ENCODE results near the gene SP7. TPM values are rescaled to one million over a fixed set of nuclear protein-coding genes. Genes with fewer than 3 reads are reported as not detected.
A peak's percentile ranks its signal among the peaks of the same experiment; 100 is the strongest.

Gene SP7
- polyA plus RNA-seq, 2 of the 4 experiments (the other 2 are of a cell fraction): 0.05 to 0.06 TPM

- WGBS (ENCODE audit: missing lambda C conversion rate): 45% methylated on average over 11 of the region's 11 CpGs
- TF ChIP-seq ZC3H11A (IDR thresholded peaks at IDR 0.05): no peak
- no peak for TF ChIP-seq PHF8 (IDR thresholded peaks at IDR 0.05; ENCODE audit: borderline replicate concordance, low read depth)
- no peak for TF ChIP-seq REST (IDR thresholded peaks at IDR 0.05)
- no peak for TF ChIP-seq FOSB (CRISPR knock-in tag; IDR thresholded peaks at IDR 0.05)
- TF ChIP-seq JUNB (IDR thresholded peaks at IDR 0.05): no peak
- TF ChIP-seq HOXB5 (CRISPR knock-in tag; IDR thresholded peaks at IDR 0.05): no peak
- TF ChIP-seq ZFP36 (IDR thresholded peaks at IDR 0.05; ENCODE audit: borderline replicate concordance, partially characterized antibody): no peak
- TF ChIP-seq CTCF (IDR thresholded peaks at IDR 0.05): peak; percentile 78
- TF ChIP-seq POLR2AphosphoS2 (conservative IDR thresholded peaks at IDR 0.05; ENCODE audit: low read length): no peak
- TF ChIP-seq EP300 (IDR thresholded peaks at IDR 0.05): no peak
- TF ChIP-seq RAD21 (conservative IDR thresholded peaks at IDR 0.05 in 1 of 2, IDR thresholded peaks at IDR 0.05 in 1 of 2): peak; percentile 79 to 84
- no peak for TF ChIP-seq BHLHE40 (IDR thresholded peaks at IDR 0.05; ENCODE audit: low read depth, low read length)
- no peak for TF ChIP-seq NR3C1 (IDR thresholded peaks at IDR 0.05)
- no peak for TF ChIP-seq MAX (IDR thresholded peaks at IDR 0.05)
- TF ChIP-seq SMC3 (IDR thresholded peaks at IDR 0.05): peak; percentile 91
- no peak for TF ChIP-seq EHMT2 (IDR thresholded peaks at IDR 0.05; ENCODE audit: low read depth)
- no peak for TF ChIP-seq POLR2A (IDR thresholded peaks at IDR 0.05; ENCODE audit: low read length)
- Histone ChIP-seq H3K4me3 (no peak overlapping the region), H3K9me3 (no peaks in the 10 kb centered on the region), H3K27ac (no peak overlapping the region), H3K4me2 (no peak overlapping the region), H3K4me1 (no peaks in the 10 kb centered on the region)
- DNase-seq (ENCODE audit: low read depth in 1 of 2, low spot score in 1 of 2): peak; percentile 79 to 82
- ChIA-PET POLR2A (no interaction called here), CTCF (interaction anchor here (0.6 to 28.2 kb wide), 30 partner anchors 9 to 303 kb away, joined by 3 to 1046 read pairs (median 7); partner anchors contain the start of genes ESPL1, ITGB7, MYG1 and SOAT2)
- peak; percentile 84 to 91 for ATAC-seq
- no peak for FAIRE-seq
These were observed 48.4 kb downstream of the SP7 start for GRCh38 chr12:53287741-53288216.

GRCh38 chr12:53286448-53286847 lies 49.7 kb downstream of the SP7 start:
- FAIRE-seq (no peak), ATAC-seq (no peak), DNase-seq (ENCODE audit: low read depth in 1 of 2, low spot score in 1 of 2) (no peak)
- Histone ChIP-seq H3K4me2 (no peak overlapping the region), H3K4me3 (no peak overlapping the region), H3K4me1 (no peaks in the 10 kb centered on the region), H3K27ac (no peak overlapping the region), H3K9me3 (no peaks in the 10 kb centered on the region)
- 85% methylated on average over 9 of the region's 9 CpGs for WGBS (ENCODE audit: missing lambda C conversion rate)
- ChIA-PET POLR2A (interaction anchor here (0.5 to 1.6 kb wide), 3 partner anchors 9 to 148 kb away, joined by 3 to 5 read pairs (median 3); partner anchors contain the start of genes AAAS and PFDN5), CTCF (interaction anchor here (0.6 to 28.2 kb wide), 17 partner anchors 8 to 229 kb away, joined by 3 to 1046 read pairs (median 6); partner anchors contain the start of genes AAAS, ESPL1 and ITGB7)
- TF ChIP-seq USF2 (IDR thresholded peaks at IDR 0.05) (no peak), E2F6 (IDR thresholded peaks at IDR 0.05; ENCODE audit: borderline replicate concordance, low read depth) (no peak), HMGXB4 (CRISPR knock-in tag; IDR thresholded peaks at IDR 0.05; ENCODE audit: borderline replicate concordance) (no peak), RNF2 (IDR thresholded peaks at IDR 0.05; ENCODE audit: borderline replicate concordance, low read depth) (no peak), RAD21 (conservative IDR thresholded peaks at IDR 0.05 in 1 of 2, IDR thresholded peaks at IDR 0.05 in 1 of 2) (no peak), NR3C1 (IDR thresholded peaks at IDR 0.05) (no peak), FOSL2 (IDR thresholded peaks at IDR 0.05) (no peak), FOSL2 (CRISPR knock-in tag; IDR thresholded peaks at IDR 0.05) (no peak), GATA3 (IDR thresholded peaks at IDR 0.05; ENCODE audit: borderline replicate concordance) (no peak), CEBPB (IDR thresholded peaks at IDR 0.05) (no peak), CBX8 (IDR thresholded peaks at IDR 0.05) (no peak), PHF8 (IDR thresholded peaks at IDR 0.05; ENCODE audit: borderline replicate concordance, low read depth) (no peak), ZFP36 (IDR thresholded peaks at IDR 0.05; ENCODE audit: borderline replicate concordance, partially characterized antibody) (no peak), ZSCAN20 (CRISPR knock-in tag; IDR thresholded peaks at IDR 0.05) (no peak), NPAS2 (CRISPR knock-in tag; IDR thresholded peaks at IDR 0.05; ENCODE audit: borderline replicate concordance) (no peak), HEYL (CRISPR knock-in tag; IDR thresholded peaks at IDR 0.05) (no peak)
